GM18499 (cell line): Measurements from ENCODE around the gene CFAP46.
"Not testable (repeated sequence)": the region's sequence is repeated elsewhere in the genome, so short reads cannot be mapped to it uniquely, and the experiment has no call there.

Experiments used
- ATAC-seq: cut with Tn5 transposase; IDR thresholded peaks from one replicate; pipeline ENCODE4 v1.9.1; 2021; ENCODE audit warnings: moderate number of reproducible peaks; ENCODE audit not compliant: insufficient read depth, unreplicated experiment

Gene CFAP46

GRCh38 chr10:132931258-132932250 lies 10.8 kb downstream of the CFAP46 start:
- not testable (repeated sequence) for ATAC-seq

GRCh38 chr10:132930701-132931100 lies 11.7 kb downstream of the CFAP46 start:
- ATAC-seq = not testable (repeated sequence)

- no peak for ATAC-seq
Observed at GRCh38 chr10:132929953-132930548, 12.3 kb downstream of the CFAP46 start.

GRCh38 chr10:132929480-132929879 lies 12.9 kb downstream of the CFAP46 start:
- no peak for ATAC-seq

- no peak for ATAC-seq
Observed at GRCh38 chr10:132928261-132928660, 14.1 kb downstream of the CFAP46 start.

GRCh38 chr10:132927824-132928223 lies 14.5 kb downstream of the CFAP46 start:
- ATAC-seq = no peak

GRCh38 chr10:132926777-132927650 lies 15.4 kb downstream of the CFAP46 start:
- ATAC-seq = no peak

- no peak for ATAC-seq
Observed at GRCh38 chr10:132926070-132926469, 16.3 kb downstream of the CFAP46 start.

GRCh38 chr10:132925614-132926013 lies 16.8 kb downstream of the CFAP46 start:
- no peak for ATAC-seq

GRCh38 chr10:132925071-132925561 lies 17.3 kb downstream of the CFAP46 start:
- no peak for ATAC-seq

GRCh38 chr10:132924046-132924952 lies 18.1 kb downstream of the CFAP46 start:
- no peak for ATAC-seq

GRCh38 chr10:132923384-132923783 lies 19.0 kb downstream of the CFAP46 start:
- not testable (repeated sequence) for ATAC-seq

- no peak for ATAC-seq
Observed at GRCh38 chr10:132922872-132923271, 19.5 kb downstream of the CFAP46 start.

GRCh38 chr10:132921818-132922807 lies 20.3 kb downstream of the CFAP46 start:
- no peak for ATAC-seq

GRCh38 chr10:132921086-132921485 lies 21.3 kb downstream of the CFAP46 start:
- ATAC-seq = no peak

- ATAC-seq = no peak
Observed at GRCh38 chr10:132920101-132920925, 22.1 kb downstream of the CFAP46 start.

- no peak for ATAC-seq
Observed at GRCh38 chr10:132919374-132920100, 22.8 kb downstream of the CFAP46 start.
